SK-N-SH (cell line): ENCODE data around the gene TIGD6. TPM values are rescaled to one million over a fixed set of nuclear protein-coding genes. Genes with fewer than 3 reads are reported as not detected.

Source experiments
- CTCF ChIA-PET: fragments of 300-600, 350-600 bp; formaldehyde crosslinking; extraction: SDS; loops from one replicate; lab custom pipeline; 2021; lab: Yijun Ruan, JAX
- POLR2A ChIA-PET: fragments of 350-600 bp; sonication (Branson Sonifier 250); formaldehyde crosslinking; extraction: SDS; loops from one replicate; lab custom pipeline; 2020; ENCODE audit warnings: antibody characterized with exemption, inconsistent platforms; lab: Yijun Ruan, JAX
- DNase-seq: peaks from one replicate; pipeline ENCODE4 v3.0.0; 2012
- H2AFZ ChIP-seq: fragments of 200-600 bp; sonication (generic); 2 replicates; pipeline ENCODE4 v1.8.1; 2016; ENCODE audit warnings: antibody characterized with exemption, mild to moderate bottlenecking, low read depth
- H3F3A ChIP-seq: fragments of 200-600 bp; sonication (generic); replicated peaks from 2 replicates; pipeline ENCODE3; 2016; ENCODE audit warnings: antibody characterized with exemption, mild to moderate bottlenecking; ENCODE audit not compliant: insufficient read depth
- H3K27ac ChIP-seq, 2 experiments: fragments of 200-500 bp in 1 of 2; fragments of 200-600 bp in 1 of 2; sonication (Bioruptor generic) in 1 of 2; sonication (generic), shearing (Covaris generic) in 1 of 2; 2 replicates each; pipeline versions ENCODE4 v1.5.1 to v1.6.1; 2014 to 2016; ENCODE audit warnings: low read depth in 2 of 2, inconsistent platforms in 1 of 2, low read length in 1 of 2, mild to moderate bottlenecking in 1 of 2, mixed read lengths in 1 of 2
- H3K27me3 ChIP-seq: fragments of 200-600 bp; sonication (generic), shearing (Covaris generic); 2 replicates; pipeline ENCODE4 v1.6.1; 2016; ENCODE audit warnings: mixed run types; ENCODE audit not compliant: insufficient read depth
- H3K36me3 ChIP-seq, 2 experiments: fragments of 200-500 bp in 1 of 2; fragments of 200-600 bp in 1 of 2; sonication (Bioruptor generic) in 1 of 2; sonication (generic) in 1 of 2; replicated peaks in 1 of 2; 2 replicates each; pipeline versions ENCODE3 to v1.5.1; 2014 to 2016; ENCODE audit warnings: low read length in 1 of 2, mild to moderate bottlenecking in 1 of 2; ENCODE audit not compliant: insufficient read depth in 2 of 2, control insufficient read depth in 1 of 2
- H3K4me1 ChIP-seq, 2 experiments: fragments of 200-500 bp in 1 of 2; fragments of 200-600 bp in 1 of 2; sonication (Bioruptor generic) in 1 of 2; sonication (generic), shearing (Covaris generic) in 1 of 2; 2 replicates each; pipeline versions ENCODE4 v1.5.1 to v1.6.1; 2014 to 2016; ENCODE audit warnings: low read depth in 1 of 2, low read length in 1 of 2, mixed run types in 1 of 2; ENCODE audit not compliant: insufficient read depth in 2 of 2, control insufficient read depth in 1 of 2
- H3K4me2 ChIP-seq: fragments of 200-600 bp; sonication (generic), shearing (Covaris generic); 2 replicates; pipeline ENCODE4 v1.6.1; 2017; ENCODE audit warnings: mixed run types
- H3K4me3 ChIP-seq, 2 experiments: fragments of 200-500 bp in 1 of 2; fragments of 200-600 bp in 1 of 2; sonication (Bioruptor generic) in 1 of 2; sonication (generic), shearing (Covaris generic) in 1 of 2; 2 replicates each; pipeline versions ENCODE4 v1.5.1 to v1.8.1; 2014 to 2016; ENCODE audit warnings: low read depth in 2 of 2, inconsistent platforms in 1 of 2, low read length in 1 of 2, mild to moderate bottlenecking in 1 of 2, mixed read lengths in 1 of 2, moderate library complexity in 1 of 2
- H3K79me2 ChIP-seq: fragments of 200-600 bp; sonication (generic); 2 replicates; pipeline ENCODE4 v1.8.1; 2017; ENCODE audit warnings: mild to moderate bottlenecking; ENCODE audit not compliant: insufficient read depth
- H3K9ac ChIP-seq: fragments of 200-600 bp; sonication (generic); 2 replicates; pipeline ENCODE4 v1.6.1; 2017; ENCODE audit warnings: mixed run types
- H3K9me2 ChIP-seq: fragments of 200-600 bp; sonication (generic); 2 replicates; pipeline ENCODE4 v1.6.1; 2017; ENCODE audit warnings: mixed run types
- H3K9me3 ChIP-seq: fragments of 200-600 bp; sonication (generic); 2 replicates; pipeline ENCODE4 v1.6.1; 2017; ENCODE audit warnings: mixed run types, mild to moderate bottlenecking, moderate library complexity
- H4K20me1 ChIP-seq: fragments of 200-600 bp; sonication (generic); 2 replicates; pipeline ENCODE4 v1.6.1; 2017; ENCODE audit warnings: mild to moderate bottlenecking, mixed run types; ENCODE audit not compliant: insufficient read depth
- EP300 ChIP-seq, 2 experiments: IDR thresholded peaks; 2 replicates each; pipeline versions ENCODE4 v1.4.0 to v1.6.1; 2012; ENCODE audit warnings: borderline replicate concordance in 1 of 2, low read depth in 1 of 2, low read length in 1 of 2
- FOXJ3 ChIP-seq: sonication (generic); formaldehyde crosslinking; IDR thresholded peaks from 2 replicates; pipeline ENCODE4 v1.5.1; 2020; ENCODE audit warnings: mild to moderate bottlenecking, missing genetic modification reagents
- GABPA ChIP-seq: IDR thresholded peaks from 2 replicates; pipeline ENCODE4 v1.4.0; 2012; ENCODE audit warnings: low read depth, mild to moderate bottlenecking
- MXI1 ChIP-seq: IDR thresholded peaks from 2 replicates; pipeline ENCODE4 v1.6.1; 2012; ENCODE audit warnings: mild to moderate bottlenecking, low read depth, low read length, improper control_type of control experiment
- RAD21 ChIP-seq: IDR thresholded peaks from 2 replicates; pipeline ENCODE4 v1.6.1; 2012; ENCODE audit warnings: mild to moderate bottlenecking, low read length
- RCOR1 ChIP-seq: fragments of 150-350 bp; IDR thresholded peaks from 2 replicates; pipeline ENCODE4 v1.6.1; 2017; ENCODE audit warnings: antibody characterized with exemption, low read length
- RXRA ChIP-seq: IDR thresholded peaks from 2 replicates; pipeline ENCODE4 v1.4.0; 2012; ENCODE audit warnings: low read depth, mild to moderate bottlenecking, borderline replicate concordance
- SIN3A ChIP-seq: IDR thresholded peaks from 2 replicates; pipeline ENCODE4 v1.6.1; 2012; ENCODE audit warnings: low read depth, mild to moderate bottlenecking, low read length, moderate library complexity, borderline replicate concordance
- SMC3 ChIP-seq: IDR thresholded peaks from 2 replicates; pipeline ENCODE4 v1.6.1; 2012; ENCODE audit warnings: low read depth, low read length, improper control_type of control experiment
- USF1 ChIP-seq: IDR thresholded peaks from 2 replicates; pipeline ENCODE4 v1.4.0; 2012; ENCODE audit warnings: low read depth, borderline replicate concordance
- WGBS: methylation state at CpG from one replicate; pipeline ENCODE4 v1.1.6; 2017; ENCODE audit warnings: low lambda C conversion rate; 5-methylcytosine and 5-hydroxymethylcytosine counted together
- polyA plus RNA-seq, 3 experiments: library from polyadenylated mRNA; depleted of rRNA; stranded (reverse); fragments of >200 nt; gene quantifications; 2 replicates each; pipeline ENCODE4 v1.2.3, GENCODE V29; 2012
- TF ChIP-seq, protein P1 (sequence below): IDR thresholded peaks from 2 replicates; pipeline ENCODE4 v1.4.0; 2012; ENCODE audit warnings: low read depth, borderline replicate concordance
- TF ChIP-seq, protein P2 (sequence below): IDR thresholded peaks from 2 replicates; pipeline ENCODE4 v1.6.1; 2012; ENCODE audit warnings: mild to moderate bottlenecking, low read depth, low read length, moderate library complexity

Gene TIGD6
- polyA plus RNA-seq, 1 of the 3 experiments (the other 2 are of a cell fraction) = 4.7 TPM

DNA sequence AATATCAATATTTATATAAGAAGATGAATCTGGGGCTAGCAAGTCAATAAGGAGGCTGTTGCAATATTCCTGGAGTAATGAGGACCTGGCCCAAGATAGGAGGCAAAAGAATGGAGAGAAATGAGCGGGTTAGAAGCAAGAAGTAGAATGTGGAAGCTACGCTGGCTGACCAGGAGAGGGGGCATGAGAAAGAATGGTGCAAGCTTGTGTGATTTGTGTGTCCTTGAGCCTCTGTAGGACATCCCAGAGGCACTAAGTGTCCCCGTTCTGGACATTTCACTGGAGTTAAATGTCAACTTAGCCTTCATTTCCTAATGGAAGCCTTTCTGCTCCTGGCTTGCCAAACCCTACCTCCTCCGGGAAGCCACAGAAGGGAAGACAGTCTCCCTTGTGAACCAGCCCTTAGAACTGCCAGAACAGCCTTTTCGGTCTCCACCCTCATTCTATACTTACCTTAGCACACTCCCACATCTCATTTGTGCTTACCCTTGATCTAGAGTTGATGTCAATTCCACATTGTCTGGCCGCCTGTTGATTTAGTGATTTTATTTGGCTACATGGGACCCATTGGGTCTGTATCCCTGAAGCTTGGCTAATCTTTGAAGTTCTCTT, 49.2 kb downstream of the TIGD6 start:
- Histone ChIP-seq H3K9me2 (no peaks in the 10 kb centered on the region), H3F3A (peaks cover 3% of the 10 kb centered on the region), H3K9ac (no peak overlapping the region), H3K4me1 (no peaks in the 10 kb centered on the region; a peak in 1 of 4 replicates), H4K20me1 (no peaks in the 10 kb centered on the region), H3K36me3 (no peaks in the 10 kb centered on the region), H3K27me3 (no peaks in the 10 kb centered on the region), H3K27ac (no peak overlapping the region), H2AFZ (no peak overlapping the region), H3K79me2 (no peaks in the 10 kb centered on the region), H3K9me3 (no peaks in the 10 kb centered on the region), H3K4me2 (no peak overlapping the region), H3K4me3 (no peak overlapping the region)
- DNase-seq = no peak
- TF ChIP-seq MXI1 (no peak), FOXJ3 (CRISPR knock-in tag) (no peak), GABPA (no peak), SMC3 (no peak), EP300 (IDR thresholded peaks at IDR 0.05; ENCODE audit: borderline replicate concordance in 1 of 2, low read depth in 1 of 2, low read length in 1 of 2) (no peak), RXRA (no peak), SIN3A (no peak), RCOR1 (no peak), USF1 (no peak), RAD21 (no peak)
- TF ChIP-seq, protein P1, sequence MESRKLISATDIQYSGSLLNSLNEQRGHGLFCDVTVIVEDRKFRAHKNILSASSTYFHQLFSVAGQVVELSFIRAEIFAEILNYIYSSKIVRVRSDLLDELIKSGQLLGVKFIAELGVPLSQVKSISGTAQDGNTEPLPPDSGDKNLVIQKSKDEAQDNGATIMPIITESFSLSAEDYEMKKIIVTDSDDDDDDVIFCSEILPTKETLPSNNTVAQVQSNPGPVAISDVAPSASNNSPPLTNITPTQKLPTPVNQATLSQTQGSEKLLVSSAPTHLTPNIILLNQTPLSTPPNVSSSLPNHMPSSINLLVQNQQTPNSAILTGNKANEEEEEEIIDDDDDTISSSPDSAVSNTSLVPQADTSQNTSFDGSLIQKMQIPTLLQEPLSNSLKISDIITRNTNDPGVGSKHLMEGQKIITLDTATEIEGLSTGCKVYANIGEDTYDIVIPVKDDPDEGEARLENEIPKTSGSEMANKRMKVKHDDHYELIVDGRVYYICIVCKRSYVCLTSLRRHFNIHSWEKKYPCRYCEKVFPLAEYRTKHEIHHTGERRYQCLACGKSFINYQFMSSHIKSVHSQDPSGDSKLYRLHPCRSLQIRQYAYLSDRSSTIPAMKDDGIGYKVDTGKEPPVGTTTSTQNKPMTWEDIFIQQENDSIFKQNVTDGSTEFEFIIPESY = no peak
- TF ChIP-seq, protein P2, sequence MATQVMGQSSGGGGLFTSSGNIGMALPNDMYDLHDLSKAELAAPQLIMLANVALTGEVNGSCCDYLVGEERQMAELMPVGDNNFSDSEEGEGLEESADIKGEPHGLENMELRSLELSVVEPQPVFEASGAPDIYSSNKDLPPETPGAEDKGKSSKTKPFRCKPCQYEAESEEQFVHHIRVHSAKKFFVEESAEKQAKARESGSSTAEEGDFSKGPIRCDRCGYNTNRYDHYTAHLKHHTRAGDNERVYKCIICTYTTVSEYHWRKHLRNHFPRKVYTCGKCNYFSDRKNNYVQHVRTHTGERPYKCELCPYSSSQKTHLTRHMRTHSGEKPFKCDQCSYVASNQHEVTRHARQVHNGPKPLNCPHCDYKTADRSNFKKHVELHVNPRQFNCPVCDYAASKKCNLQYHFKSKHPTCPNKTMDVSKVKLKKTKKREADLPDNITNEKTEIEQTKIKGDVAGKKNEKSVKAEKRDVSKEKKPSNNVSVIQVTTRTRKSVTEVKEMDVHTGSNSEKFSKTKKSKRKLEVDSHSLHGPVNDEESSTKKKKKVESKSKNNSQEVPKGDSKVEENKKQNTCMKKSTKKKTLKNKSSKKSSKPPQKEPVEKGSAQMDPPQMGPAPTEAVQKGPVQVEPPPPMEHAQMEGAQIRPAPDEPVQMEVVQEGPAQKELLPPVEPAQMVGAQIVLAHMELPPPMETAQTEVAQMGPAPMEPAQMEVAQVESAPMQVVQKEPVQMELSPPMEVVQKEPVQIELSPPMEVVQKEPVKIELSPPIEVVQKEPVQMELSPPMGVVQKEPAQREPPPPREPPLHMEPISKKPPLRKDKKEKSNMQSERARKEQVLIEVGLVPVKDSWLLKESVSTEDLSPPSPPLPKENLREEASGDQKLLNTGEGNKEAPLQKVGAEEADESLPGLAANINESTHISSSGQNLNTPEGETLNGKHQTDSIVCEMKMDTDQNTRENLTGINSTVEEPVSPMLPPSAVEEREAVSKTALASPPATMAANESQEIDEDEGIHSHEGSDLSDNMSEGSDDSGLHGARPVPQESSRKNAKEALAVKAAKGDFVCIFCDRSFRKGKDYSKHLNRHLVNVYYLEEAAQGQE = no peak
- ChIA-PET CTCF (interaction anchor here (1.5 to 7.1 kb wide), 6 partner anchors 8 to 117 kb away, joined by 3 to 36 read pairs (median 6); no protein-coding TSS in a partner anchor), POLR2A (interaction anchor here (0.6 kb wide), 1 partner anchor 9 kb away, joined by 3 read pairs; the partner anchor contains the start of gene SLC26A2)
- 81% methylated on average over 6 of the region's 6 CpGs for WGBS
